GM21786 (cell line): ENCODE results near the gene ADH4.
"Not testable (repeated sequence)": the region's sequence is repeated elsewhere in the genome, so short reads cannot be mapped to it uniquely, and the experiment has no call there.

Experiments used
- ATAC-seq: cut with Tn5 transposase; IDR thresholded peaks from one replicate; pipeline ENCODE4 v1.9.1; 2021; ENCODE audit not compliant: unreplicated experiment

ADH4 gene

DNA sequence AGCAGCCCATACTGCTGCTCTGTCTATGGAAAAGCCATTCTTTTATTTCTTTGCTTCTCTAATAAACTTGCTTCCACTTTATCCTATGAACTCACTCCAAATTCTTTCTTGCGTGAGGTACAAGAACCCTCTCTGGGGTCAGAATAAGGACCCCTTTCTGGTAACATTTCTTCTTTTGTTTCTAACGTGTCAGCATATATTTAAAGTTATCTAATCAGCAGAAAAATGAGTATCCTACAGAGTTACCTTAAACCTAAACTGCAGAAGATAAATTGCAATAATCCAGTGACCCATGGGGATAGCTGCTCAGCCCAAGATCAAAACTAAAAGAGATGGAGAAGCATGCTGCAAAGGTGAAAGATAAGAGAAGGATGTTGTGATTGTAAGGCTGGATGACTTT is 59.5 kb downstream of the ADH4 start:
- ATAC-seq, result no peak

DNA sequence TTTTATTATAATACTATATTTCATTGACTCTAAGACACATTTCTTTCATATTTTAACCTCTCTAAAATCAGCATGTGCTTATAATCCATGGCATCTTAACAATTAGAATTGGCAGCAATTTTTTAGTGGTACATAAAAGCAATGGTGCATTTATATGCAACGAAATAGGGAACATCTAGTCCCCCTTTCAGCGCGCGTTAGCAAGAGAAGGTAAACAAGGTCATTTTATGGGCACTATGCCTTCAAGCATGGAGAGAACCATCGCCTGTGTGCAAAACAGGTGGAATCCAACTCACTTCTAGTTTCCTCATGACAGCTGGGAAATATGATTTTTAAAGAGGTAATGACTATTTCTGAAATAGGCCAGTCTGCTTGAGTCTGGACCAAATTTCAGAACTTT is 61.9 kb downstream of the ADH4 start:
- no peak for ATAC-seq

DNA sequence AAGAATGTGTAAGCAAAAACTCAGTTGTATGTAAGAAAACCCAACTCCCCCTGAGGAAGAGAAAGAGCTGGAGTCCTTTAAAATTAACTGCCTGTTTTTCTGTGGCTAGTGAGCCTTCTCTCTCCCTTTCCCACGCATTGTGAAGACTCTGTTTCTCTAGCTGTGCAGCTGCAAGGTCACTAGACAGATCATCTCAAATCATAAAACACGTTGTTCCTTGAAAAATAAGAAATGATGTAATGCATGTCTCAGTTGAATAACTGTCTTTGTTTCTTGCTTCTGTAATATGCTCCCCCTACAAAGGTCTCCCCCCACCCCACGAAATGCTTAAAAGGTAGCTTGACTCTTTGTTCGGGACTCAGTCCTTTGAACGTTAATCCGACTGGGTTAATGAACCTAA is 63.2 kb downstream of the ADH4 start:
- not testable (repeated sequence) for ATAC-seq

DNA sequence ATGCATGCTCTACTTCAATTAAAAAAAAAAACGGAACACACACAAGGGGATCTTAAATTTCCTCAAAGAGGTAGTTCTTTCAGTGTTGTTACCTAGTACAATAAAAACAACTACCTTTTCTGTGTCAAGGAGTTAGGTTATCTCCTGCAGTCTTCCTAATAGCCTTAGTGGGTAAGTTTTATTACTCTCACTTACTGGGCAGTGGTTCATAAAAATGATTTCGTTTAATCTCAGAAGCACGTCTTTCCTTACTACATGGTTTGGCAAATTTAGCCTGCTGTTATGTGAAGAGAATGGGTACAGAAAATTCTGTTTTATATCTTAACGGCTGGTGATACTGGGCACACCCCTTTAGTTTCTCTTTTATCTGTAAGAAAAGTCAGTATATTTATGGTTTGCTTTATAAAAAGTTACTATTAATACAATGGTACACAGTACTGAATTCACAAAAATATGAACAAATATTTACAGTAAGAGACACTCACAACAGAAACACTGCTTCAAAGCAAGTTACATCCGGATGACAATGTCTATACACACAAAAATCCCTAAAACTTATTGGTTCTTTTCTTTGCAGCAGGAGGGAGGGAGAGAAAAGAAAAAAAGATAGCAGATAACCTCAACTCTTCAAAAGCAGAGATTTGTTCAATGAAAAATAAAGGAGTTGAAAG is 64.3 kb downstream of the ADH4 start:
- ATAC-seq, result no peak

DNA sequence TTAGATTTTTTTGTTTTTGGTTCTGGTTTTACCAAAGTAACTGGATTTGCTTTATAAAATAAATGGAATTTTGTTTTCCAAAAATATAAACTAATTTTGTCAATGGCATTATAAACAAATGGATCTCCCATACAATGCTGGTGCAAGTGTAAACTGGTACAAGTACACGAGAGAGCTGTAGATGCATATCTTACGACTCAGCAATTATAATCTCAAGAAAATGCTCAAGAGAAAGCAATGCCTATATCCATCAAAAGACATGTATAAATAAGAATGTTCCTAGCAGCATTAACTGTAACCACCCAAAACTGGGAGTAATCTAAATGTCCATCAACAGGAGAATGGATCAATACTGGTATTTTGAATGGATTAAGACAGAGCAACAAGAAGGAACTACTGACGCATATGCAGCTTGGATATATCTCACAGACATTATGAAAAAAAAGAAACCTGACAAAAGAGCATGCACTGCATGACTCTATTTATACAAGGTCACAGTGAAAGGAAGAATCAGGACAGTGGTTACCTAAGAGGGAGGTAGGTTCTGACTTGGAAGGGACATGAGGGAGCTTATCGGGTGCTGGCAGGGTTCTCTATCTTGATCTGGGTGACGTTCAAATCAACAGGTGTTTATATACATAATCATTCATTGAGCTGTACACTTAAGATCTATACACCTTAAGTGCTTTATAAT is 65.0 kb downstream of the ADH4 start:
- no peak for ATAC-seq

DNA sequence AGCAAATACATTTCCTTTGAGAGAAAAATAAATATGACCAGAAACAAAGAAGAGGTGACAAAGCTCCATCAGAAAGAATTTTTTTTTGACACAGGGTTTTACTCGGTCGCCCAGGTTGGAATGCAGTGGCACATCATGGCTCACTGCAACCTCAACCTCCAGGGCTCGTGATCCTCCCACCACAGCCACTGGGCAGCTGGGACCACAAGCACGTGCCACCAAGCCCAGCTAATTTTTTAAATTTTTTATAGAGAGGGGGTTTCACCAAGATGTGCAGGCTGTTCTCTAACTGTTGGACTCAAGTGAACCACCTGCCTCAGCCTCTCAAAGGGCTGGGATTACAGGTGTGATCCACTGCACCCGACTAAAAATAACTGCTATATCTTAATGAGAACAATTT is 65.8 kb downstream of the ADH4 start:
- ATAC-seq, result no peak

DNA sequence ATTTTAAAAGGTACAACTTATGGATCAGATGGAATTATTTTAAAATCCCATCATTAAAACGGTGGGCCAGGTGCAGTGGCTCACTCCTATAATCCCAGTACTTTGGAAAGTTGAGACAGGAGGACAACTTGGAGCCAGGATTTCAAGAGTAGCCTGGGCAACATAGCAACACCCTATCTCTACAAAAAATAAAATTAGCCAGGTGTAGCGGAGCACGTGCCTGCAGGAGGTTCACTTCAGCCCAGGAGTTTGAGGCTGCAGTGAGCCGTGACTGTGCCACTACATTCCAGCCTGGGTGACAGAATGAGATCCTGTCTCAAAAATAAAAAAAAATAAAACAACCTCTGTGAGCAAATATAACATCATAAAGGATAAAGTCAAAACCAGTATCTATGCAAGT is 66.9 kb downstream of the ADH4 start:
- no peak for ATAC-seq

DNA sequence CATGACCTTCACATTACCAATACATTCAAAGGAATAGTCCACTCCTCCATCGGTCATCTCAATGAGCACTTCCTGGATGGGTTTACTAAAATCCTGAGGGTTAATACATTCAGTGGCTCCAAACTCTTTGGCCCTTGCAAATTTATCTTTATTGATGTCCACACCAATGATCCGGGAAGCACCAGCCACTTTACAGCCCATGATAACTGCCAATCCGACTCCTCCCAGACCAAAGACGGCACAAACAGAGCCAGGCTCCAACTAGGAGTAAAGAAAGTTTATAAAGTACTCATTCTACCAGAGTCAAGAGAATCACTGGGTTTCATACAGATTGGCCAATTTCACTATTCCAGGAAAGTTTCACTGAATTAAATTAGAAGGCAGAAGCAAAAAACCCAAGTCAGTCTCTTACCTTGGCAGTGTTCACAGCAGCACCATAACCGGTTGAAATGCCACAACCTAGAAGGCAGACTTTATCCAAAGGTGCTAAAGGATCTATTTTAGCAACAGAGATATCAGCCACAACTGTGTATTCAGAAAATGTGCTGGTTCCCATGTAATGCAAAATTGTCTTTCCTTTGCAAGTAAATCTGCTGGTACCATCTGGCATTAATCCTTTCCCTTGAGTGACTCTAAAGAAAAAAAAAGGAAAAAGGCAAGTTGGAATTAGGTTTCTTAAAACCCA is 67.7 kb downstream of the ADH4 start:
- no peak for ATAC-seq

DNA sequence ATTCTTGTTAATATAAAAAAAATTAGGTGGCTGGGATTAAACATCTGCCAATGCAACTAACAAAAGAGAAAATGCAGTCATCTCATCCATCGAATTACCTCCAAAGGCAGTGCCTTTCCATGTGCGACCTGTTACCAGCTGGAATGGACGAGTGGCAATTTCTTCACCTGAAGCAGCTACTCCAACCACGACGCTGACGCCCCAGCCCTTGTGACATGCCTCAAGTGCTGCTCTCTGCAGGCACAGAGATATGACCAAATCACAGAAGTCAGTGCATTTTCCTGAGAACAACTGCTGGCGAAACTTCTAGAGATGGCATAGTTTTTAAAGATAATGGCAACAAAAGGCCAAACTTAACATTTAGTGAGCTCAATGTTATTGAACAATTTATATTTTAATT is 69.3 kb downstream of the ADH4 start:
- no peak for ATAC-seq
